ENCODE data around the gene POLR1A. TPM values are rescaled to one million over a fixed set of nuclear protein-coding genes. Genes with fewer than 3 reads are reported as not detected.

The POLR1A gene
- total and polyA plus RNA-seq, 2 of the 13 experiments (the other 11 are each of a cell fraction or from before 2014, with no cell fraction given), result 7.2 to 39.9 TPM

DNA sequence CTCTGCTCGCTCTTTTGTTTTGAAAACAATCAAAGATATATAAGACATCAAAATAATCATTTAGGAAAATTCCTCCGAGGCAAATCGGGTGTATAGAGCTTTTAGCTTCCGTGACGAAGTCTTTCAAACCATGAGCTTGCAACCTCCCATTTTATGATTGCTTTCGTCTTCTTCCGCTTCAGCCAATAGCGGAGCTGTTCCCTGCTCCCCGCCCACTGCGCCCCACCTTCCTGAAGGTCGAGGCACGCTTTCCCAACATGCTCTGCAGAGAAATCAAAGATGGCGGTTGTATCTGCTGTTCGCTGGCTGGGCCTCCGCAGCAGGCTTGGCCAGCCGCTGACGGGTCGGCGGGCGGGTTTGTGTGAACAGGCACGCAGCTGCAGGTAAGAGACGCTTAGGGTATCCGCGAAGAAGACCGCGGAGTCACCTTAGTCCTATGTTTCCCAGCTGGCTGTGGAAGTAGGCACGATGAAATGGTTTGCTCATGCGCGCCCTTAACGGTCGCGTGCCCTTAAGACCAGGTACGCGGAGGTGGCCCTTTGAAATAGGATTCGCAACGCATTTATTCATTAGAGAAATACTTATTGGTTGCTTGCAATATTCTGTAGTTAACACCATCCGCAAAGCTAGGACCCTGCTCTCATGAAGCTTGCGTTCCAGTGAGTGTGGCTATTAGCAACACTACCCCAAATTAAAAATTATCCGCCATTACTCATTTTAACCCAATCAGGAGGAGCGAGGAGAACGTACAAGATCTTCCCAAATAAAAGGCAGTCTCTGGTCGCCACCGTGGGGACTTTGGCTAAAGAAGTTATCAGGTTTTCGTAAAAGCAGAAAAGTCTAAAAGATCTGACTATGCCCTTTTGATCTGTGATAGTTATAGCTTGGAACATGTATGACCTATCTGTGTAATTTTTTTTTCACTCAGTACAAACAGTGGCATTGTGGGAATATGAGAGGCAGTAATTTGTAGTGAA, 571 bp upstream of the POLR1A start, which contains the start of gene PTCD3 (continued):
- TF ChIP-seq HDAC2 (CRISPR knock-in tag; IDR thresholded peaks at IDR 0.05) (peak; percentile 76), ZNF431 (CRISPR knock-in tag; IDR thresholded peaks at IDR 0.05; ENCODE audit: borderline replicate concordance, low read depth) (no peak), ZNF749 (CRISPR knock-in tag; IDR thresholded peaks at IDR 0.05; ENCODE audit: borderline replicate concordance) (no peak), HIC2 (CRISPR knock-in tag; IDR thresholded peaks at IDR 0.05; ENCODE audit: low read depth) (peak; percentile 53; the same call in 1 of the 2 replicates), ZNF562 (CRISPR knock-in tag; IDR thresholded peaks at IDR 0.05; ENCODE audit: borderline replicate concordance) (no peak), SMARCE1 (IDR thresholded peaks at IDR 0.05; ENCODE audit: borderline replicate concordance) (no peak), ZNF556 (CRISPR knock-in tag; IDR thresholded peaks at IDR 0.05; ENCODE audit: borderline replicate concordance) (no peak; the same call in 1 of the 2 replicates), ZBTB8A (CRISPR knock-in tag; IDR thresholded peaks at IDR 0.05; ENCODE audit: borderline replicate concordance, low read depth) (peak; percentile 54; the same call in 1 of the 2 replicates), NCOR1 (IDR thresholded peaks at IDR 0.05; ENCODE audit: borderline replicate concordance, low read length) (peak; percentile 28; the same call in 1 of the 2 replicates), PAXIP1 (CRISPR knock-in tag; conservative IDR thresholded peaks at IDR 0.05) (no peak; the same call in 1 of the 2 replicates), ZNF207 (IDR thresholded peaks at IDR 0.05; ENCODE audit: borderline replicate concordance) (no peak), ZNF775 (CRISPR knock-in tag; IDR thresholded peaks at IDR 0.05; ENCODE audit: borderline replicate concordance) (no peak)
- TF ChIP-seq, protein P1, sequence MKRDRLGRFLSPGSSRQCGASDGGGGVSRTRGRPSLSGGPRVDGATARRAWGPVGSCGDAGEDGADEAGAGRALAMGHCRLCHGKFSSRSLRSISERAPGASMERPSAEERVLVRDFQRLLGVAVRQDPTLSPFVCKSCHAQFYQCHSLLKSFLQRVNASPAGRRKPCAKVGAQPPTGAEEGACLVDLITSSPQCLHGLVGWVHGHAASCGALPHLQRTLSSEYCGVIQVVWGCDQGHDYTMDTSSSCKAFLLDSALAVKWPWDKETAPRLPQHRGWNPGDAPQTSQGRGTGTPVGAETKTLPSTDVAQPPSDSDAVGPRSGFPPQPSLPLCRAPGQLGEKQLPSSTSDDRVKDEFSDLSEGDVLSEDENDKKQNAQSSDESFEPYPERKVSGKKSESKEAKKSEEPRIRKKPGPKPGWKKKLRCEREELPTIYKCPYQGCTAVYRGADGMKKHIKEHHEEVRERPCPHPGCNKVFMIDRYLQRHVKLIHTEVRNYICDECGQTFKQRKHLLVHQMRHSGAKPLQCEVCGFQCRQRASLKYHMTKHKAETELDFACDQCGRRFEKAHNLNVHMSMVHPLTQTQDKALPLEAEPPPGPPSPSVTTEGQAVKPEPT (CRISPR knock-in tag; IDR thresholded peaks at IDR 0.05; ENCODE audit: low read depth), result peak; percentile 86; the same call in 1 of the 2 replicates
- TF ChIP-seq, protein P2, sequence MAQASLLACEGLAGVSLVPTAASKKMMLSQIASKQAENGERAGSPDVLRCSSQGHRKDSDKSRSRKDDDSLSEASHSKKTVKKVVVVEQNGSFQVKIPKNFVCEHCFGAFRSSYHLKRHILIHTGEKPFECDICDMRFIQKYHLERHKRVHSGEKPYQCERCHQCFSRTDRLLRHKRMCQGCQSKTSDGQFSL (CRISPR knock-in tag; IDR thresholded peaks at IDR 0.05), result no peak
